ENCODE data around the gene FBXO31.
A peak's percentile ranks its signal among the peaks of the same experiment; 100 is the strongest.
"Not testable (repeated sequence)": the region's sequence is repeated elsewhere in the genome, so short reads cannot be mapped to it uniquely, and the experiment has no call there.

The FBXO31 gene

GRCh38 chr16:87342978-87343752 is 40.4 kb downstream of the FBXO31 start:
- DNase-seq (ENCODE audit: low read depth): no peak

GRCh38 chr16:87342504-87342903 is 41.1 kb downstream of the FBXO31 start:
- no peak for DNase-seq (ENCODE audit: low read depth)

- DNase-seq (ENCODE audit: low read depth): no peak
These were observed 43.4 kb downstream of the FBXO31 start for GRCh38 chr16:87340198-87340597.

DNA sequence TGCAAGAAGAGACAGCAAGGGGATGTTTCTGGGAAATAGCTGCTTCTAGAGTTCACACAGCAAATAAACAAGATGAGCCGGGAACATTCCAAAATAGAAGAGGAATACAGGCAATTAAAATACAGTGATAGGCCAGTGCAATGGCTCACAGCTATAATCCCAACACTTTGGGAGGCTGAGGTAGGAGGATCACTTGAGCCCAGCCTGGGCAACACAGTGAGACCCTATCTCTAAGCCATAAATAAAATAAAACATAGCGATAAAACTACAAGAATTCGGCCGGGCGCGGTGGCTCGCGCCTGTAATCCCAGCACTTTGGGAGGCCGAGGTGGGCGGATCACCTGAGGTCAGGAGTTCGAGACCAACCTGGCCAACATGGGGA is 43.9 kb downstream of the FBXO31 start:
- DNase-seq (ENCODE audit: low read depth): not testable (repeated sequence)

GRCh38 chr16:87339086-87339723 is 44.4 kb downstream of the FBXO31 start:
- no peak for DNase-seq (ENCODE audit: low read depth)

DNA sequence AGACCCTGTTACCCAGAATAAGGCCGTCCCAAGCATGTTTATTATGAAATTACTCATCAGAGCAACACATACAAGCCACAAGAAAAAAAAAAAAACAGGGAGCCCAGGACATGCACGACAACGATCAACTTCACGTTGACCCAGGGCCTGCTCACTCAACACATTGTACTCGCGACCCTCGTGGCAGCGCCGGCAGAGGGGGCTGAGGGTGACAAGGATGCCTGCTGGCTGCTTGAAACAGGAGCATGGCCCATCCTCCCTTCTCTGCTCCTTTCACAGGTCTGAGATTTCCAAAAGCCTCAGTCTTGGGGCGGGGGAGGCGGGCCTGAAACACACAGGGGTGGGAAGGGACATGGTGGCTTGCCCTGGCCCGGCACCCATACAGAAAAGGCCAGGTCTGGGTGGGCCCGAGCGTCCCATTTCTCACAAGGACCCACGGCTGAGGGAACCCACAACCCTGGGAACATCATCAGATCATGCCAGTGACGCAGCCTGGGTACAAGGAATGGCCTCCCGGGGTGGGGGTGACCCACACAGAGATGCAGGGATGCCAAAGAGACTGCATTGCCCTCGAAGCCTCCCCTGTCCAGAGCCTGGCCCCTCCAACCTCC is 45.3 kb downstream of the FBXO31 start:
- no peak for DNase-seq (ENCODE audit: low read depth)

DNA sequence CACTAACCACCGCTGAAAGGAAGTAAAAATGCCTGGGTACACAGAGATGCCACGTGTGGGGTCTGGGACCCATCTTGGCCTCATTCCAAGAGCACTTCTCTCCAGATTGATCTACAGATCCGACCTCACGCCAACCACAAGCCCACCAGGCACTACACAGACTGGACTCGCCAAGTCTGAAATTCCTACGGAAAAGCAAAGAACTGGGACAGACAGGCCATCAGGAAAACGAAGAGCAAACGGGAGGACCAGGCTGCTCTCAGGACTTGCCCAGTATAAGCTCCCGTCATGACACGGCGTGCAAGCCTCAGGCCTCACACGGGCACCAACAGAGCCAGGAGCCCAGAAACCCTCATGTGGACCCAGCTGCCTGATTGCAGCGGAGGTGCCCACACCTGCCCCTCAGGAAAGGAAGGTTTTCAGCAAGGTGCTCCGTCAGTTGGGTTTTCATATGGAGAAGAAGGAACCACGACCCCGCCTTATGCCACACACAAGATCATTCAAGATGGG is 46.3 kb downstream of the FBXO31 start:
- DNase-seq (ENCODE audit: low read depth): no peak

GRCh38 chr16:87336434-87337240 is 46.9 kb downstream of the FBXO31 start:
- no peak for DNase-seq (ENCODE audit: low read depth)

- DNase-seq (ENCODE audit: low read depth): no peak
These were observed 47.7 kb downstream of the FBXO31 start for GRCh38 chr16:87335625-87336433.

DNA sequence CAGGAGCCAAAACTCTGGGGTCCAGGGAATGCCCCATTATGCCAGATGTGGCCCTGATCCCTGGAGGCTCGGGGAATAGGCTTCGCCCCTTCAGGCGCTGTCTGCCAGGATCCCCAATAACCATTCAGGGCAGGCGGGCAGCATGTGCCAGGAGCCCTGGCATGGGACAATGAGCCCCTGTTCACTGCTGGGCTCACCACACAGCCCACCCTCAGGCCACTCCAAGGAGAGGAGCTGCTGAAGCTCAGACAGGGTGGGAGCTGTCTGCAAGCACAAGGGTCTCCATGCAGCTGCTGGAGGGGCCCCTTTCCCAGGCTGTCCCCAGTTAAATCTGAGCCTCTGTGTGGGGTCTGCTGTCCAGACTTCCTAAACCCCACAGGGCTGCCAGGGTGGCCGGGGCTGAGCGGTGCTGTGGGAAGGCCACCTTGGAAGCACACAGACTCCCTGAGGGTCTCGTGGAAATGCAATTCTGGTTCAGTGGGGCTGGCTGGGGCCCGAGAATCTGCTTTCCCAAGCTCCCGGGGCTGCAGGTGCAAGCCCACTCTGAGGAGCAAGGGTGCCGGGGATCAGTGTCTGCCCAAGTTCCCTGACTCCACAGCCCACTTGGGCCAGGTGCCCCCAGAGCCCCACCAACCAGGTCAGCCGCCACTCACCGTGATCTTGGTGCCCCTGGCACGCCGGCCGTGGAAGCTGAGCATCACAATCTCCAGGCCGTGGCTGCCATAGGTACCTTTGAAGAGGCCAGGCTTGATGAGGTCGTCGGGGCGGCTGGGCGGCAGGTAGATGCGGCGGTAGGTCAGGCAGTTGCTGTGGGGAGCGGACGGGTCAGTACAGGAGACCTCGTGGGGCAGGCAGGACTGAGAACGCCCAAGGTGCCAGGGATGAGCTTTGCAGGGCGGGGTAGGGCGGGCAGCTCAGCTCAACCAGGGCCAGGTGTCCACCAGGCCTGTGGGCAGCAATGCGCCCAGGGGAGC is 48.6 kb downstream of the FBXO31 start:
- DNase-seq (ENCODE audit: low read depth): no peak

DNA sequence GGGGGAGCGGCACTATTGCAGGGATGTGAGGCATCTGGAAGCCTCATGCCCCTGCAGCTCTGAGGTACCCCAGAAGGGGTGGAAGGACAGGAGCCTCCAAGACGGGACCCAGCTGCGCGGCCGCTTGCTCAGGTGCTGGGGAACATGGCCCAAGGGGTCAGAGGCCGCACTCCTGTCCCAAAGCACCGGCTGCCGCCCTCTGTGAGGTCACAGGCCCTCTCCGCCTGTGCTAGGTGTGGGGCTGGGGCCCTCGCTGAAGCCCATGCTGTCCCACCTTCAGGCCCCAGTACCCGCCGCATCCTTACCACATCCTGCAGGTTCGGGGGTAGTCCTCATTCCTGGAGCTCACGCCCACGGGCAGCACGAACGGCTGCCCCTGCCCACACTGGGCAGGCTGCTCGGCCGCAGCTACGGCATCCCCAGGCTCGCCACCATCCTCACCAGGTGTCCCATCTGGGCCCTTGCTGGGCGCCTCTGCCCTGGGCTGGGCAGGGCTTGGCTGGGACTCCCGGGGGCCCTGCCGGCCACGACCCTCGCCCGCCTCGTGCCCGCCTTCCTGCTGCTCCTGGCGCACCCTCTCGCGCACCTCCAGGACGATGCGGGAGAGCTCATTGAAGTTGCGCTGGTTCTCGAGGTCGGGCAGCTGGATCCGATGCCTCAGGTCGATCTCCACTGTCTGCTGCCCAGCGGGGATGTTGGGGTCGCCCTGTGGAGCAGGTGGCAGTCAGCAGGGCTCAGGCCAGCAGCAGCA is 49.8 kb downstream of the FBXO31 start:
- no peak for DNase-seq (ENCODE audit: low read depth)

DNA sequence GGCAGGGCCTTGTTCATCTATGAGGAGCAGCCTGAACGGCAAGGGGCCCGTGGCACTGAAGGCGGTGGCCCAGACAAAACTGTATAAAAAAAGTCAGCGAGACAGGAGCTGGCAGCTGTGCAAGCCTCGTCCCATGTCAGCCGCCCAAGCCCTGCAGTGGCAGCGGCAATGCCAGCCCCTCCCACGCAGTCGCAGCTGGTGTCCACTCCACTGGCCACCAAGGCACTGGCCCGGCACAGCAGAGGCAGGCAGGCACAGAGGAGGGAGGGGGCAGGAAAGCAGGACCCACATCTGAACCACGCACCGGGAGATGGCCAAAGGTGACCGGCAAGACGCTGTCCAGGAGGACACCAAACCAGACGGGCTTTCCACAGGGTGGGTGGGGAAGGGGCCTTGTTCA is 50.5 kb downstream of the FBXO31 start:
- no peak for DNase-seq (ENCODE audit: low read depth)

- peak; percentile 42 for DNase-seq (ENCODE audit: low read depth)
These were observed 51.4 kb downstream of the FBXO31 start for GRCh38 chr16:87332150-87332549.

DNA sequence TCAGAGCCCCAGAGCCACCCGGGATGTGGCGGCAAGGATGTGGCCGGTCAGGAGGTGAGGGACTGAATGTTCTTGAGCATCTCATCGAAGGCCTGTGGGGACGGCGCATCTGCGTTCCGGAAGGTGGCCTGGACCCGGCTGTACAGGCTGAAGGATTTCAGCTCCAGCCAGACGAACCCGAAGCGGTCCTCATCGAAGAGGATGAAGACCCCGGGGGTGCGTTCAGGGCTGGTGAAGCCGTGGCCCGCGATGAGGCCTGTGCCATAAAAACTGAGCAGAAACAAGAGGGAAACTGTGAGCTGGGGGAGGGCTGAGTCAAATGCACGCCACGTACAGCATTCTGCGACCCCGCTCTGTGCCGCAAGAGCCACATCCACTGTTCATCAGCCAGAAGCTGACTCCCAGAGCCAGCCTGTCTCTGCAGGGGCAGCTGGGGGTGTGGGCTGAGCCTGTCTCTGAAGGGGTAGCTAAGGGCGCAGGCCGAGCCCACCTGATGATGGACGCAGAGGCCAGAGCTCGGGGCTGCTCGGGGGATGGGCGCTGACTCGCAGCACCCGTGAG is 52.3 kb downstream of the FBXO31 start:
- no peak for DNase-seq (ENCODE audit: low read depth)

DNA sequence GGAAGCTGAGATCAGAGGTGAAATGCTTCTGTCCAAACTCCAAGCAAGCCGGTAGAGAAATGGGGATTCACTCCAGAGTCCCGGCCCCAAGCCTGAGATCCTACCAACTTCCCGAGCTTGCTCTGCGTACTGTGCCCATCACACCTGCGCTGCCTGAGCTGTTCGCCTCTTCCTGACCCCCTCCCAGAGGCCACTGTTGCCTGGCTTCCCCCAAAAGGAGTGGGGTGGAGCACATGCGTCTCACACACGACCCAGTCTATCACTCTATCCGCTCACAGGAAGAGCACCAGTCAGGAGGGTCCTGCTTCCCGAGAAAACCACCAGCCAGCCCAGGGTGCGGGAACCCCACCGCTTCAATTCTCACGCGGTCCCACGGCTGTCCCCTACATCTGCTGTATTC is 52.9 kb downstream of the FBXO31 start:
- DNase-seq (ENCODE audit: low read depth): no peak

DNA sequence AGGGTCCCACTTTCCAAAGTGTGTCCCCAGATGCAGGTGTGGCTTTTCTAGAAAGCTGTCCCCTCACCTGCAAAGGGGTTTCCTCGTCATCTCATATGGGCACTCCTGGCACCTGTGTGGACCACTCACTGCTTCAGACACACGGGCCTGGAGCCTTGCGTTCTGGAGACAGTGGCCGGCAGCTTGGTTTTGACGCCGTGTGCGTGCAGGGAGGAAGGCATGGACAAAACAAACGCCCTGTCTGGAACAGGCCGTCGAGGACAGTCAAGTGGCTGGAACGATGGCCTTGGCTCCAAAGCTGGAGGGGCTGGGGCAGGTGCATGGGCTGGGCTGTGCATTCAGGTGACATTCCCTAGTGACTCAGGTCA is 53.3 kb downstream of the FBXO31 start:
- no peak for DNase-seq (ENCODE audit: low read depth)

- no peak for DNase-seq (ENCODE audit: low read depth)
These were observed 53.9 kb downstream of the FBXO31 start for GRCh38 chr16:87329436-87330256.

DNA sequence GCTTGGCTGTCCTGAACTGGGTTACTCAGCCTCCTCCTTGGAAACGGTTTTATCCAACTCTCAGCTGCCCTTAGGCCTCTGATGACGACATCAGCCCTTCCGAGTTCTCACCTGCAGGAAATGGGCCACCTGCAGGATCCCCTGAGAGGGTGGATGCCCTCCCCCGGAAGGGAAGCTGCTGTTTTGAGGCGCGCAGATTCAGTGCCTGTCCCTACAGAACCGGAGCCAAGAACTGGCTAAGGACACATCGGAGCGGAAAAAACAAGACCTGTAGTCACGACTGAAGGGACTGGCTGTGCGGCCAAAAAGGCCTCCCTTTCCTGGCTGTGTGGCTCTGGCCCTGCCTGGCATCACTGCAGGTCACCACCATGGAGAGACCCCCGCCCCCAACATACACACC is 54.7 kb downstream of the FBXO31 start:
- DNase-seq (ENCODE audit: low read depth): no peak
